Peyer's patch (tissue), 4 donors: ENCODE results near the gene ALDH4A1.

Experiments used
- POLR2A ChIP-seq, 2 donors: fragments of 450-650 bp; IDR thresholded peaks; one replicate each; pipeline ENCODE4 v1.5.1; 2017; ENCODE audit warnings: antibody characterized with exemption in 2 of 2, mild to moderate bottlenecking in 2 of 2, moderate library complexity in 2 of 2
- TF ChIP-seq, protein P1 (sequence below), 6 experiments: fragments of 450-650 bp in 4 of 6; fragments of 200-600 bp in 2 of 6; sonication (generic) in 1 of 6; IDR thresholded peaks; one replicate each; pipeline ENCODE4 v1.5.1; 2017 to 2019; ENCODE audit warnings: antibody characterized with exemption in 6 of 6, mild to moderate bottlenecking in 3 of 6, moderate library complexity in 1 of 6

GRCh38 chr1:18925279-18925678, 22.9 kb upstream of the ALDH4A1 start:
- TF ChIP-seq, protein P1, sequence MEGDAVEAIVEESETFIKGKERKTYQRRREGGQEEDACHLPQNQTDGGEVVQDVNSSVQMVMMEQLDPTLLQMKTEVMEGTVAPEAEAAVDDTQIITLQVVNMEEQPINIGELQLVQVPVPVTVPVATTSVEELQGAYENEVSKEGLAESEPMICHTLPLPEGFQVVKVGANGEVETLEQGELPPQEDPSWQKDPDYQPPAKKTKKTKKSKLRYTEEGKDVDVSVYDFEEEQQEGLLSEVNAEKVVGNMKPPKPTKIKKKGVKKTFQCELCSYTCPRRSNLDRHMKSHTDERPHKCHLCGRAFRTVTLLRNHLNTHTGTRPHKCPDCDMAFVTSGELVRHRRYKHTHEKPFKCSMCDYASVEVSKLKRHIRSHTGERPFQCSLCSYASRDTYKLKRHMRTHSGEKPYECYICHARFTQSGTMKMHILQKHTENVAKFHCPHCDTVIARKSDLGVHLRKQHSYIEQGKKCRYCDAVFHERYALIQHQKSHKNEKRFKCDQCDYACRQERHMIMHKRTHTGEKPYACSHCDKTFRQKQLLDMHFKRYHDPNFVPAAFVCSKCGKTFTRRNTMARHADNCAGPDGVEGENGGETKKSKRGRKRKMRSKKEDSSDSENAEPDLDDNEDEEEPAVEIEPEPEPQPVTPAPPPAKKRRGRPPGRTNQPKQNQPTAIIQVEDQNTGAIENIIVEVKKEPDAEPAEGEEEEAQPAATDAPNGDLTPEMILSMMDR (IDR thresholded peaks at IDR 0.05), result no peak
- TF ChIP-seq POLR2A (IDR thresholded peaks at IDR 0.05), result no peak
